Activated CD4-positive, alpha-beta memory T cell treated with anti-CD3 and anti-CD28 coated beads for 36 hours (primary cell): ENCODE data around the gene THADA. TPM values are rescaled to one million over a fixed set of nuclear protein-coding genes. Genes with fewer than 3 reads are reported as not detected.
"Not testable (repeated sequence)": the region's sequence is repeated elsewhere in the genome, so short reads cannot be mapped to it uniquely, and the experiment has no call there.

Source experiments
- CTCF ChIA-PET: fragments of 350-600 bp; sonication (Branson Sonifier 250); formaldehyde crosslinking; loops from one replicate; lab custom pipeline; 2021; ENCODE audit warnings: antibody characterized with exemption, inconsistent platforms; lab: Charles Lee
- POLR2A ChIA-PET: fragments of 350-600 bp; sonication (Branson Sonifier 250); formaldehyde crosslinking; loops from one replicate; lab custom pipeline; 2021; ENCODE audit warnings: antibody characterized with exemption; lab: Charles Lee
- DNase-seq: peaks from one replicate; pipeline ENCODE4 v3.0.0-alpha.2; 2020
- H3K27ac Mint-ChIP-seq: one replicate; pipeline ENCODE4 v1.8.0; 2021; ENCODE audit warnings: mixed read lengths
- H3K27me3 Mint-ChIP-seq: one replicate; pipeline ENCODE4 v1.8.0; 2021; ENCODE audit warnings: mixed read lengths
- H3K36me3 Mint-ChIP-seq: one replicate; pipeline ENCODE4 v1.8.0; 2021; ENCODE audit warnings: mixed read lengths
- H3K4me1 Mint-ChIP-seq: one replicate; pipeline ENCODE4 v1.8.0; 2021; ENCODE audit warnings: low read depth, mixed read lengths
- H3K4me3 Mint-ChIP-seq: one replicate; pipeline ENCODE4 v1.8.0; 2021; ENCODE audit warnings: mild to moderate bottlenecking, mixed read lengths
- H3K9me3 Mint-ChIP-seq: one replicate; pipeline ENCODE4 v1.8.0; 2021; ENCODE audit warnings: mixed read lengths
- intact Hi-C: fragments of 100-400 bp; cut with micrococcal nuclease; formaldehyde crosslinking; loops from one replicate; pipeline ENCODE4 v1.15.1; 2023
- total RNA-seq, 2 experiments: library from RNA; stranded (reverse); gene quantifications; one replicate each; pipeline ENCODE4 v1.2.3, GENCODE V29; 2021

THADA gene
- total RNA-seq, 2 experiments from 2014 or later, result 39.0 to 46.6 TPM

GRCh38 chr2:43619511-43619910 lies 23.7 kb upstream of the THADA start:
- Mint-ChIP-seq H3K4me1 (no peaks in the 10 kb centered on the region), H3K27me3 (peaks cover 12% of the 10 kb centered on the region), H3K27ac (no peak overlapping the region), H3K36me3 (no peaks in the 10 kb centered on the region), H3K9me3 (no peaks in the 10 kb centered on the region), H3K4me3 (no peak overlapping the region)
- ChIA-PET POLR2A (no interaction called here), CTCF (no interaction called here)
- intact Hi-C loops, result no loop called here
- no peak for DNase-seq

GRCh38 chr2:43616967-43617680 lies 21.3 kb upstream of the THADA start:
- H3K9me3 Mint-ChIP-seq, result no peaks in the 10 kb centered on the region
- H3K27me3 Mint-ChIP-seq, result peaks cover 8% of the 10 kb centered on the region
- DNase-seq, result no peak
- ChIA-PET CTCF (interaction anchor here (0.6 kb wide), 1 partner anchor 266 kb away, joined by 3 read pairs; no protein-coding TSS in a partner anchor), POLR2A (no interaction called here)
- no peak overlapping the region for H3K27ac Mint-ChIP-seq
- H3K36me3 Mint-ChIP-seq, result no peaks in the 10 kb centered on the region
- H3K4me3 Mint-ChIP-seq, result no peak overlapping the region
- intact Hi-C loops, result no loop called here
- H3K4me1 Mint-ChIP-seq, result no peaks in the 10 kb centered on the region

- POLR2A ChIA-PET, result no interaction called here
- H3K27me3 Mint-ChIP-seq, result peaks cover 3% of the 10 kb centered on the region
- H3K4me3 Mint-ChIP-seq, result no peak overlapping the region
Measured at GRCh38 chr2:43612944-43613343, 17.1 kb upstream of the THADA start.

GRCh38 chr2:43611987-43612894 lies 16.4 kb upstream of the THADA start:
- Mint-ChIP-seq H3K27me3 (peaks cover 2% of the 10 kb centered on the region), H3K4me1 (no peaks in the 10 kb centered on the region), H3K9me3 (no peaks in the 10 kb centered on the region), H3K27ac (no peak overlapping the region), H3K4me3 (no peak overlapping the region), H3K36me3 (no peaks in the 10 kb centered on the region)
- ChIA-PET POLR2A (no interaction called here), CTCF (interaction anchor here (0.9 to 2.2 kb wide), 5 partner anchors 15 to 638 kb away, joined by 3 to 11 read pairs (median 4); partner anchors contain the start of gene DYNC2LI1)
- peak; percentile 83 for DNase-seq
- intact Hi-C loops, result no loop called here

More at GRCh38 chr2:43612944-43613343, 17.1 kb upstream of the THADA start:
- Mint-ChIP-seq H3K27ac (no peak overlapping the region), H3K4me1 (no peaks in the 10 kb centered on the region), H3K9me3 (no peaks in the 10 kb centered on the region), H3K36me3 (no peaks in the 10 kb centered on the region)
- intact Hi-C loops, result no loop called here
- CTCF ChIA-PET, result interaction anchor here (1.0 to 2.2 kb wide), 2 partner anchors 17 to 161 kb away, joined by 5 to 6 read pairs; partner anchors contain the start of genes DYNC2LI1 and THADA
- no peak for DNase-seq

GRCh38 chr2:43610361-43610760 lies 14.5 kb upstream of the THADA start:
- no peak for DNase-seq
- H3K9me3 Mint-ChIP-seq, result no peaks in the 10 kb centered on the region
- intact Hi-C loops, result no loop called here
- no peak overlapping the region for H3K4me3 Mint-ChIP-seq
- H3K27me3 Mint-ChIP-seq, result no peaks in the 10 kb centered on the region
- CTCF ChIA-PET, result interaction anchor here (0.6 to 2.3 kb wide), 11 partner anchors 12 to 751 kb away, joined by 3 to 19 read pairs (median 4); partner anchors contain the start of gene THADA
- no peak overlapping the region for H3K27ac Mint-ChIP-seq
- no peaks in the 10 kb centered on the region for H3K36me3 Mint-ChIP-seq
- no peaks in the 10 kb centered on the region for H3K4me1 Mint-ChIP-seq
- POLR2A ChIA-PET, result interaction anchor here (0.7 kb wide), 1 partner anchor 14 kb away, joined by 3 read pairs; the partner anchor contains the start of gene THADA

- H3K36me3 Mint-ChIP-seq, result no peaks in the 10 kb centered on the region
- H3K27me3 Mint-ChIP-seq, result no peaks in the 10 kb centered on the region
- peak; percentile 39 for DNase-seq
- H3K4me1 Mint-ChIP-seq, result peaks cover 4% of the 10 kb centered on the region
- H3K4me3 Mint-ChIP-seq, result no peak overlapping the region
- H3K9me3 Mint-ChIP-seq, result no peaks in the 10 kb centered on the region
- intact Hi-C loops, result loop anchor here (1.0 to 5.0 kb wide), 3 partner anchors 662 to 783 kb away; no protein-coding TSS in a partner anchor
- H3K27ac Mint-ChIP-seq, result no peak overlapping the region
- ChIA-PET CTCF (interaction anchor here (0.5 to 2.3 kb wide), 11 partner anchors 11 to 750 kb away, joined by 3 to 19 read pairs (median 4); partner anchors contain the start of gene THADA), POLR2A (interaction anchor here (0.7 kb wide), 1 partner anchor 13 kb away, joined by 3 read pairs; the partner anchor contains the start of gene THADA)
Measured at GRCh38 chr2:43609290-43609918, 13.6 kb upstream of the THADA start.

GRCh38 chr2:43605851-43606250 lies 10.0 kb upstream of the THADA start:
- intact Hi-C loops, result loop anchor here (5.0 kb wide), 1 partner anchor 749 kb away; no protein-coding TSS in a partner anchor

GRCh38 chr2:43605079-43605655 lies 9.3 kb upstream of the THADA start:
- ChIA-PET CTCF (interaction anchor here (0.5 to 2.7 kb wide), 9 partner anchors 9 to 658 kb away, joined by 3 to 26 read pairs (median 4); partner anchors contain the start of genes PLEKHH2 and THADA), POLR2A (interaction anchor here (1.0 kb wide), 1 partner anchor 9 kb away, joined by 5 read pairs; the partner anchor contains the start of gene THADA)
- peaks cover 8% of the 10 kb centered on the region for H3K4me1 Mint-ChIP-seq
- no peaks in the 10 kb centered on the region for H3K9me3 Mint-ChIP-seq
- intact Hi-C loops, result loop anchor here (5.0 kb wide), 1 partner anchor 748 kb away; no protein-coding TSS in a partner anchor
- peak; percentile 48 for DNase-seq
- no peak overlapping the region for H3K4me3 Mint-ChIP-seq
- no peak overlapping the region for H3K27ac Mint-ChIP-seq
- H3K27me3 Mint-ChIP-seq, result no peaks in the 10 kb centered on the region
- H3K36me3 Mint-ChIP-seq, result no peaks in the 10 kb centered on the region

More at GRCh38 chr2:43605851-43606250, 10.0 kb upstream of the THADA start:
- ChIA-PET POLR2A (no interaction called here), CTCF (interaction anchor here (0.5 to 2.7 kb wide), 6 partner anchors 9 to 659 kb away, joined by 3 to 26 read pairs (median 6); partner anchors contain the start of genes PLEKHH2 and THADA)
- Mint-ChIP-seq H3K36me3 (no peaks in the 10 kb centered on the region), H3K27me3 (no peaks in the 10 kb centered on the region), H3K9me3 (no peaks in the 10 kb centered on the region), H3K27ac (no peak overlapping the region), H3K4me3 (no peak overlapping the region), H3K4me1 (peaks cover 8% of the 10 kb centered on the region)
- no peak for DNase-seq

GRCh38 chr2:43604674-43605073 lies 8.8 kb upstream of the THADA start:
- Mint-ChIP-seq H3K27ac (no peak overlapping the region), H3K4me3 (no peak overlapping the region), H3K9me3 (no peaks in the 10 kb centered on the region), H3K36me3 (no peaks in the 10 kb centered on the region), H3K4me1 (peaks cover 8% of the 10 kb centered on the region), H3K27me3 (no peaks in the 10 kb centered on the region)
- POLR2A ChIA-PET, result interaction anchor here (1.0 kb wide), 1 partner anchor 9 kb away, joined by 5 read pairs; the partner anchor contains the start of gene THADA
- DNase-seq, result no peak
- CTCF ChIA-PET, result interaction anchor here (0.7 to 2.7 kb wide), 7 partner anchors 8 to 632 kb away, joined by 3 to 26 read pairs (median 4); partner anchors contain the start of genes PLEKHH2 and THADA
- intact Hi-C loops, result loop anchor here (5.0 kb wide), 1 partner anchor 747 kb away; no protein-coding TSS in a partner anchor

- H3K27ac Mint-ChIP-seq, H3K36me3 Mint-ChIP-seq, H3K27me3 Mint-ChIP-seq, DNase-seq, POLR2A ChIA-PET, CTCF ChIA-PET, intact Hi-C loops, H3K9me3 Mint-ChIP-seq, H3K4me3 Mint-ChIP-seq: not testable (repeated sequence)
- peaks cover 16% of the 10 kb centered on the region for H3K4me1 Mint-ChIP-seq
Measured at GRCh38 chr2:43600596-43600995, 4.8 kb upstream of the THADA start.
